ENCODE results near the gene GOLPH3.
A peak's percentile ranks its signal among the peaks of the same experiment; 100 is the strongest.
"Not testable (repeated sequence)": the region's sequence is repeated elsewhere in the genome, so short reads cannot be mapped to it uniquely, and the experiment has no call there.

The GOLPH3 gene

GRCh38 chr5:32144378-32145207 is 29.5 kb downstream of the GOLPH3 start:
- H3K4me3 ChIP-seq (ENCODE audit: low read depth, low read length): no peak overlapping the region
- no peak for DNase-seq (ENCODE audit: low read depth)

DNA sequence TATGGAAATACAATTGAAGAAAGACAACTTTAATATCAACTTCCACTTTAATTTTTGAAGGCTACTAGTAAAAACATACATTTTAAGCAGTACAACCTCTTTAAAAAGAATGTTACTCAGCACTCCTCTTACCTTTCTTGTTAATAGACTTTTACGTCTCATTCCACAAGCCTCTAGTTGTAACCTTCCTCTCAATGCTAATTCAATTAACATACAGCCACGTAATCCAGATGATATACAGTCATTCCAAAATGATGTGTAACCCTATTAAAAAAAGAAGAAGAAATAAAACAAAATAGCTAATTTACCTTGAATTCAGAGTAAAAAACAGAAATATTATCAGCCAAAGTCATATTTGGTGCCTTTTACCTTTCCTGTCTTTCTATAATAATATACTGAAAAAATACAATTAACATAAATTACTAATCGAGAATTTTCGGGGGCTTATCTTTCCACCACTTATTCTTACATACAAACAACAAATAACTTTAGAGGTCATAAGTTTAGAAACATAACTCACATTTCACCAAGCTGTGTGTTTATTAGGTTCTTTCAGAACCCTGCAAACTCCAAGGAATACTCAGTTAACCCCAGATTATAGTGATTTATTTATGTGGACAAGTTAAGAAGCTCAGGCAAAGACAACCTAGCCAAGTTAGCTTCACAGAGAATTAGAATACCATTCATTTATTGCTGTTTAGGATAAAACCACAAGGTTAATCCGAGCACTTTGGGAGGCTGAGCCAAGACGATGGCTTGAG is 30.3 kb downstream of the GOLPH3 start:
- no peak for DNase-seq (ENCODE audit: low read depth)
- H3K4me3 ChIP-seq (ENCODE audit: low read depth, low read length): no peak overlapping the region

DNA sequence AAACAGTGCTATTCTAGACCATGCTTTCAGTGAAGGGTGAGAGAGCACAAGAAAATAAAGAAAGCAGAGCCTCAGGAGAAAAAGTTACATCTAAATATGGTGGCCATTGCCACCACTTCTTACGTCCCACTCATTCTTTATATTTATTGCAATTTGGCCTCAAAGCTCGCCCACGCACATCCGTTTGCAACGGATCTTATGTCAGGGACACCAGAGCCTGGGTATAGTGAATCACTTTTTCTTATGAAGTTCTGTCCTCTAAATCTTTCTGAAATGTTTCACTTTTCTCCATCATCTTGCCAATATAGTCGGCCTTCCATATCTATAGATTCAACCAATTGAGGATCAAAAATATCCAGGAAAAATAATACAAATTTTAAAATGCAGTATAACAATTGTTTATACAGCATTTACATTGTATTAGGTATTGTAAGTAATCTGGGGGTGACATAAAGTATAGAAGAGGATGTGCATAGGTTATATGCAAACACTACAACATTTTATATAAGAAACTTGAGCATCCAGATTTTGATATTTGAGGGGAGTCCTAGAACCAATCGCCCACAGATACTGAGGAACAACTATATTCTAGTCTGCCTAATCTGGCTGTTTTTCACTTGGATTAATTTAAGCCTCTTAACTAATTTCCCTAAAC is 35.2 kb downstream of the GOLPH3 start:
- H3K4me3 ChIP-seq (ENCODE audit: low read depth, low read length): no peak overlapping the region
- DNase-seq (ENCODE audit: low read depth): peak; percentile 13

GRCh38 chr5:32136342-32136741 is 37.8 kb downstream of the GOLPH3 start:
- DNase-seq (ENCODE audit: low read depth): no peak
- no peak overlapping the region for H3K4me3 ChIP-seq (ENCODE audit: low read depth, low read length)

DNA sequence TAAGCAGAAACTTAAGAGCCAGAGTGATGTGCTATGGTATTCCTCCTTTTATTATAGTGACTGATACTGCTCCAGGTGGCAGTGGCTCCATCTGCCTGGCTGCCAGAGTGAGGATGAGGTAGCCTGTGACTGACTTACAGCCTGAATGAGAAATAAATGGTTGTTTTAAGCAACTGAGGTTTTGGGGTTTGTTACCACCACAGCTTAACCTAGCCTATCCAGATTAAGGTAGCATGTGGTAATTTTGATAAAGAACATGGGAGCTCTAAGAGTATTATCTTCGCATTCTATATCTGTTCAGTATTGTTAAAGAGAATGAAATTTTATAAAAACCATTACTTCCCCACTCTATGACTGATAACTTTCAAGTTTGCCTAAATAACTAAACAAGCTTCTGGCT is 39.0 kb downstream of the GOLPH3 start:
- no peak overlapping the region for H3K4me3 ChIP-seq (ENCODE audit: low read depth, low read length)
- no peak for DNase-seq (ENCODE audit: low read depth)

- H3K4me3 ChIP-seq (ENCODE audit: low read depth, low read length): no peak overlapping the region
- DNase-seq (ENCODE audit: low read depth): no peak
These were observed 41.4 kb downstream of the GOLPH3 start for GRCh38 chr5:32132757-32133156.

DNA sequence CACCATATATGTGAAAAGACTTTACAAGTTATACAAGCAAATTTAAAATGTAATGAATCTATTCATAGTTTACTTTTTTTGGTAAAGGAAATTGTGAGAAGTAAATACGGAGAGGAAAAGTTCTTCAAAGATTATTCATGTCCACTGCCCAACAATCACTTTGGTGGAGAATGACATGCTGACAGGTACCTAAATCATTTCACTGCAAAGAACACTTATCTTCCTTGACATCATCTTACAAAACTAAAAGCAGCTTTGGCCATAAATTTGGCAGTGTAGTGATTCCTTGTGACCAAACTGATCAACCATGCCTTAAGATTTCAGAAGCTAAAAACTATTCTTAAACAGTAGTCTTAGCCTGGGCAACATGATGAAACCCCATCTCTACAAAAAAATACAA is 42.5 kb downstream of the GOLPH3 start:
- H3K4me3 ChIP-seq (ENCODE audit: low read depth, low read length): no peak overlapping the region
- DNase-seq (ENCODE audit: low read depth): no peak

GRCh38 chr5:32130865-32131264 is 43.3 kb downstream of the GOLPH3 start:
- no peak overlapping the region for H3K4me3 ChIP-seq (ENCODE audit: low read depth, low read length)
- no peak for DNase-seq (ENCODE audit: low read depth)

GRCh38 chr5:32129074-32129598 is 45.0 kb downstream of the GOLPH3 start:
- DNase-seq (ENCODE audit: low read depth): no peak
- H3K4me3 ChIP-seq (ENCODE audit: low read depth, low read length): no peak overlapping the region

- no peak overlapping the region for H3K4me3 ChIP-seq (ENCODE audit: low read depth, low read length)
- no peak for DNase-seq (ENCODE audit: low read depth)
These were observed 46.4 kb downstream of the GOLPH3 start for GRCh38 chr5:32127711-32128110.

DNA sequence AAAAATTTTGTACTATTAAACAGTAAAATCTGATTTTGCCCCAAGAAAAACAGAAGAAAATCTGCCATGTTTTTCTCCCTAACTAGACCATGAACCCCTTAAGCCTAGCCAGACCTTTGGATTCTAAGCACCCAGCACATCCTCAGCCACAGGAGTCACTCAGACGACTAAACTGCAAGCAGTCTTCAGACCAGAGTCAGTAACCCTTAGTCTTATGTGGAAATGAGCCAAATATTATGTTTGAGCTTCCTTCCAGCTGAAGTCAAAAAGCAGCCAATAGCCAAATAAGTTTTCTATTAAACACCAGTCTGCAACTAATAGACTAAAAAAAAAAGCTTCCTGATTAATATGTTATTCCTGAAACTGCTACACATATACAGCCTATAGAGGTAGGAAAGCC is 47.4 kb downstream of the GOLPH3 start:
- no peak for DNase-seq (ENCODE audit: low read depth)

GRCh38 chr5:32123889-32124676 is 50.0 kb downstream of the GOLPH3 start:
- H3K4me3 ChIP-seq (ENCODE audit: low read depth, low read length): no peak overlapping the region
- no peak for DNase-seq (ENCODE audit: low read depth)

More for the DNA sequence above, 47.4 kb downstream of the GOLPH3 start:
- H3K4me3 ChIP-seq (ENCODE audit: low read depth, low read length): no peak overlapping the region

DNA sequence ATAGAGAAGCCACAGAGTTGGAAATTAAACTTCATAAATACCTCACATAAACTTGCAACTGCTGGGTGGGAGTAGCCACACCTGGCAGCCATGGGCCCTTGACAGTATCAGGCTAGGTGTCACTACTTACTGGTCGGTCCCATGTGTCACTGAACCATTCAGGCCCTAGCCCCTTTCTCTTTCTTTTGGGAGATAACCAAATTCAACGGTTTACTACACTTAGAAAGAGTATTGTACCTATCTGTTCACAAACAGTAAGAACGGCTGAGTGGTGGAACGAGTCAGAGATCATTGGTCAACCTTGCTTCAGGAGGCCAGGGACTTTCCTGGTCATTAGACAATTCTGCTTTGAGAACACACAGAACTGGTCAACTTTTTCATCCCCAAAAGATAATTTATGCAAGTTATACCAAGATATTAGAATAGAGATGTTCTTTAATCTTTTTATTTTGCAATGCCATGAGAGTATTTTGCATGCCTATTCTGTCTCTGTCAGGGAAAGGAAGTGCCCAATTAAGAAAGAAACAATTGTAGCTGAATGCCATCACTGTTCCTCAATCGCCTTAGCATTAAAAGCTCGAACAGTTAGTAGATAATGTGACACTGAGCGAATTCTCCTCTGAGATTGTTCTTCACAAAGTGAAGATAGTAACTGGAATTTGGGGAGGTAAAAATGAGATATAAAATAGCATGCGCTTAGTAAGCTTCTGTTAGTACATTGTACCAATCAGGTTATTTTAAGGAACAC is 50.9 kb downstream of the GOLPH3 start:
- DNase-seq (ENCODE audit: low read depth): no peak
- H3K4me3 ChIP-seq (ENCODE audit: low read depth, low read length): no peak overlapping the region

GRCh38 chr5:32118922-32119321 is 55.2 kb downstream of the GOLPH3 start:
- not testable (repeated sequence) for H3K4me3 ChIP-seq (ENCODE audit: low read depth, low read length); DNase-seq (ENCODE audit: low read depth)

DNA sequence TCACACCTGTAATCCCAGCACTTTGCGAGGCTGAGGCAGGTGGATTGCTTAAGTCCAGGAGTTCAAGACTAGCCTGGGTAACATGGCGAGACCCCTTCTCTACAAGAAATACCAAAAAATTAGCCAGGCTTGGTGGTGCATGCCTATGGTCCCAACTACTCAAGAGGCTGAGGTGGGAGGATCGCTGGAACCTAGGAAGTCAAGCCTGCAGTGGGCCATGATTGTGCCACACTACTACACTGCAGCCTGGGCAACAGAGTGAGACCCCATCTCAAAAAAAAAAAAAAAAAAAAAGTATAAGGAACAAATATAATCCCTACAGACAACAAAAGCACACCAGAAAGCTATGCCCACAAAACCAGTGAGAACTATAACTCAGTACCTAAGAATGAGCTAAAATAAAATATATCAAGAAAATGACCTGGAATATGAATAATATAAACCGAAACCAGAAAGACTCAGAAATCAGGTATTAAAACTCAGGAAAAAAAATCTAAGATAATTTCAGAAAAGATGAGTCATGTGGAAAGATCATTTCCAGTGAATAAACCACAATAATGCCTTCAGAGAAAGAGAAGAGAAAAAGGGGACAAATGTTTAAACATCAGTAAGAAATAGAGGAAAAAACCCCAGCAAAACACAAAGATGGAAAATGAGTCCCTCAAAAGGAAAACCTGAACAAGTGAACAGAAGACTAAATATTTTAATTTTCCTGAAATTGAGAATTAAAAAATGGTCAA is 57.4 kb downstream of the GOLPH3 start:
- no peak for DNase-seq (ENCODE audit: low read depth)
- H3K4me3 ChIP-seq (ENCODE audit: low read depth, low read length): no peak overlapping the region

GRCh38 chr5:32115985-32116384 is 58.1 kb downstream of the GOLPH3 start:
- DNase-seq (ENCODE audit: low read depth): no peak
- H3K4me3 ChIP-seq (ENCODE audit: low read depth, low read length): no peak overlapping the region

DNA sequence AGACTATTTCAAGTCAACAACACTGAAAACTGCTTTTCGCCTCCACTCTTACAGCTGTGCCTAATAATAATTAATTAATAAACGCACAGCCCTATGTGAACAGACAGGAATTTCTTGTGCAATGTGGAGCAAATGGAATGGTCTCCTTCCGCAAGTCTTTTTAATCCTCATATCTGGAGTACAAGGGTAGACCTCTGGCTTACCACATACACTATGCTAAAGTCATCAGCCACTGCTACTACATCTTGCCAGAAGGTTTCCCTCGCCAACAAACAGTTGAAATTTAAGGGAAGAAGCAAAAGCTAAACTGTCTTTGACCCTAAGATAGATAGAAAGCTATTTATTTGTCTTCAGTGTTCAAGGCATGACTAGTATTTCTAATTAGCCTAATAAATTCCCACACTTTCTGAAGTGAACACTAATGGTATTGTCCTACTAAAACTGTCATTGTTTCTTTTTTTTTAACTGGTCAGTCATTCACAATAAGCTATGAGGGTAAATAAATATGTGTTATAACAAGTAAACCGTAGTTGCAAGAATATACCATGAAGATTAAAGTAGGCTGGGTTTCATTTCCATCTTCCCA is 63.9 kb downstream of the GOLPH3 start:
- no peak overlapping the region for H3K4me3 ChIP-seq (ENCODE audit: low read depth, low read length)
- no peak for DNase-seq (ENCODE audit: low read depth)

GRCh38 chr5:32109236-32109635 is 64.9 kb downstream of the GOLPH3 start:
- no peak for DNase-seq (ENCODE audit: low read depth)
- no peak overlapping the region for H3K4me3 ChIP-seq (ENCODE audit: low read depth, low read length)
